HepG2 (cell line): ENCODE results near the gene ARFGAP2. TPM values are rescaled to one million over a fixed set of nuclear protein-coding genes. Genes with fewer than 3 reads are reported as not detected.

Experiments
- CBX1 ChIP-seq: IDR thresholded peaks from one replicate; pipeline ENCODE4 v1.6.1; 2016; ENCODE audit warnings: antibody characterized with exemption, low read depth
- GATA4 ChIP-seq: sonication (generic); IDR thresholded peaks from 2 replicates; pipeline ENCODE4 v1.6.1; 2016; ENCODE audit warnings: antibody characterized with exemption, low read depth, borderline replicate concordance
- MED1 ChIP-seq: sonication (generic); formaldehyde crosslinking; IDR thresholded peaks from 2 replicates; pipeline ENCODE4 v1.4.0; 2020; ENCODE audit warnings: missing genetic modification reagents
- PAWR ChIP-seq: sonication (generic); formaldehyde crosslinking; IDR thresholded peaks from 2 replicates; pipeline ENCODE4 v1.4.0; 2020; ENCODE audit warnings: missing genetic modification reagents, mild to moderate bottlenecking, borderline replicate concordance
- RBAK ChIP-seq: sonication (generic); formaldehyde crosslinking; IDR thresholded peaks from 2 replicates; pipeline ENCODE4 v1.5.1; 2020; ENCODE audit warnings: mild to moderate bottlenecking, missing genetic modification reagents
- SKI ChIP-seq: fragments of 450-650 bp; IDR thresholded peaks from one replicate; pipeline ENCODE4 v1.6.1; 2018; ENCODE audit warnings: mild to moderate bottlenecking; ENCODE audit not compliant: partially characterized antibody
- SMYD3 ChIP-seq: sonication (generic); formaldehyde crosslinking; IDR thresholded peaks from 2 replicates; pipeline ENCODE4 v1.8.1; 2023; ENCODE audit warnings: mild to moderate bottlenecking, missing genetic modification reagents
- SP4 ChIP-seq: sonication (generic); formaldehyde crosslinking; IDR thresholded peaks from 2 replicates; pipeline ENCODE4 v1.8.1; 2023; ENCODE audit warnings: mild to moderate bottlenecking, missing genetic modification reagents
- THAP11 ChIP-seq: IDR thresholded peaks from 2 replicates; pipeline ENCODE4 v1.6.1; 2016; ENCODE audit warnings: missing biosample characterization, missing genetic modification reagents
- TOPORS ChIP-seq: sonication (generic); formaldehyde crosslinking; IDR thresholded peaks from 2 replicates; pipeline ENCODE4 v1.8.0; 2023; ENCODE audit warnings: mild to moderate bottlenecking, missing genetic modification reagents
- ZFY ChIP-seq: sonication (generic); formaldehyde crosslinking; IDR thresholded peaks from 2 replicates; pipeline ENCODE4 v1.4.0; 2020; ENCODE audit warnings: missing genetic modification reagents
- ZIK1 ChIP-seq: sonication (generic); formaldehyde crosslinking; IDR thresholded peaks from 2 replicates; pipeline ENCODE4 v1.5.0; 2020; ENCODE audit warnings: mild to moderate bottlenecking, low read depth, missing genetic modification reagents, borderline replicate concordance
- ZNF678 ChIP-seq: sonication (generic); formaldehyde crosslinking; IDR thresholded peaks from 2 replicates; pipeline ENCODE4 v1.4.0; 2020; ENCODE audit warnings: mild to moderate bottlenecking, missing genetic modification reagents
- polyA plus RNA-seq, 8 experiments: library from polyadenylated mRNA; depleted of rRNA in 3 of 8; stranded (reverse) in 7 of 8; unstranded in 1 of 8; fragments of >200 nt; fragmentation: Illumina TruSeq in 4 of 8; extraction: Trizol in 4 of 8; gene quantifications; 2 replicates each; pipeline versions ENCODE4 v1.2.1 to v1.2.3, GENCODE V29; 2011 to 2016; ENCODE audit warnings: low read depth in 4 of 8, missing spikeins in 1 of 8, mixed read lengths in 1 of 8; ENCODE audit not compliant: insufficient read depth in 1 of 8
- total RNA-seq, 5 experiments: library from RNA; depleted of rRNA; stranded (reverse); fragments of >200 nt; fragmentation: Illumina TruSeq; extraction: Trizol; gene quantifications; 2 replicates each; pipeline ENCODE4 v1.2.3, GENCODE V29; 2016; ENCODE audit warnings: low read depth in 1 of 5
- TF ChIP-seq, protein P1 (sequence below): sonication (generic); formaldehyde crosslinking; IDR thresholded peaks from 2 replicates; pipeline ENCODE4 v1.9.0; 2021; ENCODE audit warnings: missing genetic modification reagents, borderline replicate concordance
- TF ChIP-seq, protein P2 (sequence below): sonication (generic); formaldehyde crosslinking; IDR thresholded peaks from 2 replicates; pipeline ENCODE4 v1.8.1; 2023; ENCODE audit warnings: mild to moderate bottlenecking, inconsistent platforms, moderate library complexity, missing genetic modification reagents, borderline replicate concordance
- TF ChIP-seq, protein P3 (sequence below): sonication (generic); formaldehyde crosslinking; IDR thresholded peaks from 2 replicates; pipeline ENCODE4 v1.5.0; 2020; ENCODE audit warnings: missing genetic modification reagents, mild to moderate bottlenecking, borderline replicate concordance
- TF ChIP-seq, protein P4 (sequence below): sonication (generic); formaldehyde crosslinking; IDR thresholded peaks from 2 replicates; pipeline ENCODE4 v1.4.0; 2020; ENCODE audit warnings: missing genetic modification reagents
- TF ChIP-seq, protein P5 (sequence below): sonication (generic); formaldehyde crosslinking; IDR thresholded peaks from 2 replicates; pipeline ENCODE4 v1.8.1; 2023; ENCODE audit warnings: missing genetic modification reagents, mild to moderate bottlenecking, borderline replicate concordance

Gene ARFGAP2
- total and polyA plus RNA-seq, 2 of the 13 experiments (the other 11 are each of a cell fraction or from before 2014, with no cell fraction given), result 32.3 to 75.3 TPM

DNA sequence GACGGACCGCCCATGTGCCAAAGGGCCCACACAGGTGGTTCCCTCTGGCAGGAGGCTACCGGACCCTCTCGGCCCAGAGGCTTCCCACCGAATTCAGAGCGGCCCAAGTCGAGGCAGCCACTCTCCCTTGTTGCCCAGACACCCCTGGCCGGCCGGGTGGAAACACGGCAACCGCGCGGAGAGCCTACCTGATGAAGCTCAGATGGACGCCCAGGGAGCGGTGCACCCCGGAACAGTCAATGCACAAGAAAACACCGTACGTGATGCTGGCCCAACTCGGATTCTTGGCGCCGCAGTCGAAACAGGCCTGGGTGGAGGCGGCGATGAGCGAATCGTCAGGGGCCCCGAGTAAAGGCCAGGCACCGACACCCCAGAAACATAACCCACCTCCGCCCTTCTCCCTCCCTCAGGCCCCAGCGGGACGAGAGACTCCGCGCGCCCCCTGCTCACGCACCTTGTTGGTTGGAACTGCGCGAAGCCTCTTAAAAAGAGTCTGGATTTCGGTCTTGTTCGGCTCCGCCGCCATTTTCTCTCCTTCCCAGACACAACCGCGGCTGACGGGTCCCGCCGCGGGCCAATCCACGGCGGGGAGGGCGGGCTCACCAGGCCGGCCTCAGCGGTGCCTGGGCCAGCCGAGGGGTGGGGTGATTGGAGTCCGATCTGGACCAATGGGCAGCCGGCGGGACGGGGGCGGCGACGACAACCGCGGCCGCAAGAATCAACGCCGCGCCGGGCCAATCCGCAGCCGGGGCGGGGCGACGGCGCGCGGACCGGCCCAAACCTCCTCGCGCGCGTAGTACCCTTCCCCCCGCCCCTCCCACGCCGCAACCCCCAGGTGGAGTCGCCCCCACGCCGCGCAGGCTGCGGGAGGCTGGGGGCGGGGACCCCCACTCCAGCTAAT, at the start of gene ARFGAP2 (continued):
- peak; percentile 18 for TF ChIP-seq SKI
- TF ChIP-seq TOPORS (CRISPR knock-in tag), result no peak; the same call in 1 of the 2 replicates
- TF ChIP-seq, protein P1, sequence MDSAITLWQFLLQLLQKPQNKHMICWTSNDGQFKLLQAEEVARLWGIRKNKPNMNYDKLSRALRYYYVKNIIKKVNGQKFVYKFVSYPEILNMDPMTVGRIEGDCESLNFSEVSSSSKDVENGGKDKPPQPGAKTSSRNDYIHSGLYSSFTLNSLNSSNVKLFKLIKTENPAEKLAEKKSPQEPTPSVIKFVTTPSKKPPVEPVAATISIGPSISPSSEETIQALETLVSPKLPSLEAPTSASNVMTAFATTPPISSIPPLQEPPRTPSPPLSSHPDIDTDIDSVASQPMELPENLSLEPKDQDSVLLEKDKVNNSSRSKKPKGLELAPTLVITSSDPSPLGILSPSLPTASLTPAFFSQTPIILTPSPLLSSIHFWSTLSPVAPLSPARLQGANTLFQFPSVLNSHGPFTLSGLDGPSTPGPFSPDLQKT (CRISPR knock-in tag), result no peak
- TF ChIP-seq, protein P2, sequence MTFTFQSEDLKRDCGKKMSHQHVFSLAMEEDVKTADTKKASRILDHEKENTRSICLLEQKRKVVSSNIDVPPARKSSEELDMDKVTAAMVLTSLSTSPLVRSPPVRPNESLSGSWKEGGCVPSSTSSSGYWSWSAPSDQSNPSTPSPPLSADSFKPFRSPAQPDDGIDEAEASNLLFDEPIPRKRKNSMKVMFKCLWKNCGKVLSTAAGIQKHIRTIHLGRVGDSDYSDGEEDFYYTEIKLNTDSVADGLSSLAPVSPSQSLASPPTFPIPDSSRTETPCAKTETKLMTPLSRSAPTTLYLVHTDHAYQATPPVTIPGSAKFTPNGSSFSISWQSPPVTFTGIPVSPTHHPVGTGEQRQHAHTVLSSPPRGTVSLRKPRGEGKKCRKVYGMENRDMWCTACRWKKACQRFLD (CRISPR knock-in tag), result no peak
- no peak; the same call in 1 of the 2 replicates for TF ChIP-seq ZIK1 (CRISPR knock-in tag)
- peak; percentile 21 for TF ChIP-seq CBX1
- peak; percentile 32; the same call in 1 of the 2 replicates for TF ChIP-seq MED1
- TF ChIP-seq SP4 (CRISPR knock-in tag), result peak; percentile 75
- TF ChIP-seq RBAK (CRISPR knock-in tag), result no peak
- peak; percentile 78; the same call in 1 of the 2 replicates for TF ChIP-seq ZFY (CRISPR knock-in tag)
- TF ChIP-seq, protein P3, sequence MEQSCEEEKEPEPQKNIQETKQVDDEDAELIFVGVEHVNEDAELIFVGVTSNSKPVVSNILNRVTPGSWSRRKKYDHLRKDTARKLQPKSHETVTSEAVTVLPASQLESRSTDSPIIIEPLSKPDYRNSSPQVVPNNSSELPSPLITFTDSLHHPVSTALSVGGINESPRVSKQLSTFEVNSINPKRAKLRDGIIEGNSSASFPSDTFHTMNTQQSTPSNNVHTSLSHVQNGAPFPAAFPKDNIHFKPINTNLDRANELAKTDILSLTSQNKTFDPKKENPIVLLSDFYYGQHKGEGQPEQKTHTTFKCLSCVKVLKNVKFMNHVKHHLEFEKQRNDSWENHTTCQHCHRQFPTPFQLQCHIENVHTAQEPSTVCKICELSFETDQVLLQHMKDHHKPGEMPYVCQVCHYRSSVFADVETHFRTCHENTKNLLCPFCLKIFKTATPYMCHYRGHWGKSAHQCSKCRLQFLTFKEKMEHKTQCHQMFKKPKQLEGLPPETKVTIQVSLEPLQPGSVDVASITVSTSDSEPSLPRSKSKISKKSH (CRISPR knock-in tag), result no peak; the same call in 1 of the 2 replicates
- TF ChIP-seq ZNF678 (CRISPR knock-in tag), result peak; percentile 88; the same call in 1 of the 2 replicates
- TF ChIP-seq SMYD3 (CRISPR knock-in tag), result no peak
- TF ChIP-seq PAWR (CRISPR knock-in tag), result no peak
- TF ChIP-seq, protein P4, sequence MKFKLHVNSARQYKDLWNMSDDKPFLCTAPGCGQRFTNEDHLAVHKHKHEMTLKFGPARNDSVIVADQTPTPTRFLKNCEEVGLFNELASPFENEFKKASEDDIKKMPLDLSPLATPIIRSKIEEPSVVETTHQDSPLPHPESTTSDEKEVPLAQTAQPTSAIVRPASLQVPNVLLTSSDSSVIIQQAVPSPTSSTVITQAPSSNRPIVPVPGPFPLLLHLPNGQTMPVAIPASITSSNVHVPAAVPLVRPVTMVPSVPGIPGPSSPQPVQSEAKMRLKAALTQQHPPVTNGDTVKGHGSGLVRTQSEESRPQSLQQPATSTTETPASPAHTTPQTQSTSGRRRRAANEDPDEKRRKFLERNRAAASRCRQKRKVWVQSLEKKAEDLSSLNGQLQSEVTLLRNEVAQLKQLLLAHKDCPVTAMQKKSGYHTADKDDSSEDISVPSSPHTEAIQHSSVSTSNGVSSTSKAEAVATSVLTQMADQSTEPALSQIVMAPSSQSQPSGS (CRISPR knock-in tag), result no peak
- no peak; the same call in 1 of the 2 replicates for TF ChIP-seq GATA4
- TF ChIP-seq, protein P5, sequence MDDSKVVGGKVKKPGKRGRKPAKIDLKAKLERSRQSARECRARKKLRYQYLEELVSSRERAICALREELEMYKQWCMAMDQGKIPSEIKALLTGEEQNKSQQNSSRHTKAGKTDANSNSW (CRISPR knock-in tag), result no peak
- TF ChIP-seq THAP11, result peak; percentile 88
